ENCODE data around the gene ULK3.

Gene ULK3

GRCh38 chr15:74839526-74840395 lies 3.2 kb downstream of the ULK3 start:
- DNase-seq: no peak

- no peak for DNase-seq
Measured at GRCh38 chr15:74838746-74839525, 4.0 kb downstream of the ULK3 start.

- no peak for DNase-seq
Measured at GRCh38 chr15:74838137-74838516, 4.8 kb downstream of the ULK3 start.

- no peak for DNase-seq
Measured at GRCh38 chr15:74837482-74838136, 5.3 kb downstream of the ULK3 start.

GRCh38 chr15:74836846-74837245 lies 6.1 kb downstream of the ULK3 start:
- no peak for DNase-seq

- no peak for DNase-seq
Measured at GRCh38 chr15:74835312-74835823, 7.6 kb downstream of the ULK3 start.

GRCh38 chr15:74833376-74834107 lies 9.4 kb downstream of the ULK3 start:
- DNase-seq: no peak

- DNase-seq: no peak
Measured at GRCh38 chr15:74832826-74833225, 10.1 kb downstream of the ULK3 start.

GRCh38 chr15:74831813-74832495 lies 11.0 kb downstream of the ULK3 start:
- no peak for DNase-seq

- no peak for DNase-seq
Measured at GRCh38 chr15:74830868-74831267, 12.1 kb downstream of the ULK3 start.

- no peak for DNase-seq
Measured at GRCh38 chr15:74829991-74830390, 13.0 kb downstream of the ULK3 start.

- no peak for DNase-seq
Measured at GRCh38 chr15:74829486-74829885, 13.5 kb downstream of the ULK3 start.

GRCh38 chr15:74828835-74829234 lies 14.1 kb downstream of the ULK3 start:
- no peak for DNase-seq

- no peak for DNase-seq
Measured at GRCh38 chr15:74827614-74828013, 15.3 kb downstream of the ULK3 start.

GRCh38 chr15:74826921-74827320 lies 16.0 kb downstream of the ULK3 start:
- DNase-seq: no peak

- DNase-seq: no peak
Measured at GRCh38 chr15:74826364-74826819, 16.6 kb downstream of the ULK3 start, which contains the start of gene CPLX3. Gene CPLX3 (plus strand): TSS chr15:74826627. CDS start chr15:74826704, 77 bp downstream.

GRCh38 chr15:74825866-74826265 lies 17.1 kb downstream of the ULK3 start:
- DNase-seq: no peak

GRCh38 chr15:74824976-74825375 lies 18.0 kb downstream of the ULK3 start:
- DNase-seq: no peak

- DNase-seq: no peak
Measured at GRCh38 chr15:74823324-74823723, 19.6 kb downstream of the ULK3 start.

GRCh38 chr15:74822233-74822632 lies 20.7 kb downstream of the ULK3 start:
- no peak for DNase-seq

GRCh38 chr15:74821790-74822158 lies 21.2 kb downstream of the ULK3 start:
- DNase-seq: no peak

Measured in NCI-H1092 (cell line).